ENCODE data around the gene TOP1. TPM values are rescaled to one million over a fixed set of nuclear protein-coding genes. Genes with fewer than 3 reads are reported as not detected.
"Not testable (repeated sequence)": the region's sequence is repeated elsewhere in the genome, so short reads cannot be mapped to it uniquely, and the experiment has no call there.

The TOP1 gene
- total RNA-seq, 2 experiments from 2014 or later: 99.6 to 102 TPM

DNA sequence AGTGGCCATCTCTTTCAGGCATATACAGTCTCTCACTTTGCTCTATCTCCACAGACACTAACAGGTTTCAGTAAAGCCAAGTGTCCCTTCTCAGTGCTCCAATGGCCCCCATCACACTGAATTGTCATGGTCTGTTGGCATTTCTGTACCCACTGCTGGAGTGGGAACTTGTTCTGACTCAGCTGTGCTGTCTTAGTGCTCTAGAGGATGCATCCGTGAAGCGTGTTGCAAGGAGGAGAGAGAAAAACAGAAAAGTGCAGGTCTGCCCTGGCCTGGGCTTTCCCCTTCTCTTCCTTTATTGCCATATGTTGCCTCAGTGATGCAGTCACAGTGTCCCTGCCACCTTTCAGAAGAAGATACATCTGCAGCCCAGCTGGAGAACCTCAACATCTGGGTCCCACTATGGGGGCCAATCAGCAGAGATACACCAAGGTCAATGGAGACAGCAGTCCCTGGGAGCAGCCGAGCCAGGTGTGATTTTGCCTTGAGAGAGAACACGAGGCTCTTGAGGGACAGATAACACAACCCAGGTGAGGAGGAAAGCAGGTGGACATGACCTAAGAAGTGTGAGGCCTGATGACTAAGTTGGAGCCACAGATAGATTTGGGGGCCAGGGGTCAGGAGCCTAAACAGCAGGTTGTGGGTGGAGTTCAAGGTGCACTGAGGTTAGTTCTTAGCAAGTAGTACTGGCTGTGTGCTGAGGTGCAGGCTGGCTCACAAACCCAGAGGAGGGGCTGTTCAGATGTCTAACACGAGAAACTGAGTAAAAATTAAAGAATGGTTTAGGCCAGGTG, 103.2 kb downstream of the TOP1 start:
- peaks cover 13% of the 10 kb centered on the region for H3K36me3 Mint-ChIP-seq
- no peaks in the 10 kb centered on the region for H3K27me3 Mint-ChIP-seq
- peaks cover 38% of the 10 kb centered on the region for H3K4me1 Mint-ChIP-seq
- DNase-seq: no peak
- no peaks in the 10 kb centered on the region for H3K9me3 Mint-ChIP-seq
- H3K4me3 Mint-ChIP-seq: no peak overlapping the region
- peak overlapping the region; percentile 55 for H3K27ac Mint-ChIP-seq

DNA sequence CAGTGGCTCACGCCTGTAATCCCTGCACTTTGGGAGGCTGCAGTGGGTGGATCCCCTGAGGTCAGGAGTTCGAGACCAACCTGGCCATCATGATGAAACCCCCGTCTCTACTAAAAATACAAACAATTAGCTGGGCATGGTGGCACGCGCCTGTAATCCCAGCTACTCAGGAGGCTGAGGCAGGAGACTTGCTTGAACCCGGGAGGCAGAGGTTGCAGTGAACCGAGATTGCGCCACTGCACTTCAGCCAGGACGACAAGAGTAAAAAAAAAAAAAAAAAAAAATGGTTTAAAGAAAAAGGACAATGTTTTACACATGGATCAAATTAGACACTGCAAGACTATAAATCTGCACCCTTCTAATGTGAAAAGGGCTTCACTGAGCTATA, 103.8 kb downstream of the TOP1 start:
- not testable (repeated sequence) for H3K27me3 Mint-ChIP-seq, DNase-seq, H3K4me3 Mint-ChIP-seq, H3K9me3 Mint-ChIP-seq
- H3K4me1 Mint-ChIP-seq: peaks cover 38% of the 10 kb centered on the region
- H3K36me3 Mint-ChIP-seq: peaks cover 13% of the 10 kb centered on the region
- H3K27ac Mint-ChIP-seq: peak overlapping the region; percentile 55

DNA sequence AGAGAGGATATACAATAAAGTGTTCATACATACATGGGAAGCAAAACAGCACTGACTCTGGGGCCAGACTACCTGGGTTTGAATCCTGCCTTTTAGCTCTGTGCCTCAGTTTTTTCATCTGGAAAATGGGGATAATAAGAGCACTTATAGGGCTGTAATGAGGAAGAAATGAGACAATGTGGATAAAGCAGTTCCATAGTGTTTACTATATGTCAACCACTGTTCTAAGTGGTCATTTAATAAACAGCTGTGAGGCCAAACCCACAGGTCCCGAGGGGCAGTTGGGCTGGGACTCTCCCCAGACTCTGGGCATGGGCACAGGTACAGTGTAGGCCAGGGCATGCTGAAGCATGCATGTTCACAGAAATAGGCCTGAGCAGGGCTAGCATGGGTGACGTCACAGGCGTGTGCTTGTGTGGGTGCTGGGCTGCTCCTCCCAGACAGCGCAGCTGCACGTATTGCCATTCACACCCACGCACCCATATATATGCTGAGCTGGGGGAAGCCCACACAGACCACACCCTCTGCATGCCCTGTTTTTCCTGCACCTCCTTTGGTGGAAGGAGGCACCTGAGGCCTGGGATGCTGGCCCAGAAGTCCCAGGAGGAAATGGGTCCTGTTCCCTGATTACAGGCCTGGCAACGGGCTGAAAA, 105.2 kb downstream of the TOP1 start:
- H3K27me3 Mint-ChIP-seq: no peaks in the 10 kb centered on the region
- H3K4me1 Mint-ChIP-seq: peaks cover 38% of the 10 kb centered on the region
- no peak overlapping the region for H3K4me3 Mint-ChIP-seq
- DNase-seq: peak; percentile 65
- H3K36me3 Mint-ChIP-seq: peaks cover 13% of the 10 kb centered on the region
- peak overlapping the region; percentile 21 for H3K27ac Mint-ChIP-seq
- H3K9me3 Mint-ChIP-seq: no peaks in the 10 kb centered on the region

DNA sequence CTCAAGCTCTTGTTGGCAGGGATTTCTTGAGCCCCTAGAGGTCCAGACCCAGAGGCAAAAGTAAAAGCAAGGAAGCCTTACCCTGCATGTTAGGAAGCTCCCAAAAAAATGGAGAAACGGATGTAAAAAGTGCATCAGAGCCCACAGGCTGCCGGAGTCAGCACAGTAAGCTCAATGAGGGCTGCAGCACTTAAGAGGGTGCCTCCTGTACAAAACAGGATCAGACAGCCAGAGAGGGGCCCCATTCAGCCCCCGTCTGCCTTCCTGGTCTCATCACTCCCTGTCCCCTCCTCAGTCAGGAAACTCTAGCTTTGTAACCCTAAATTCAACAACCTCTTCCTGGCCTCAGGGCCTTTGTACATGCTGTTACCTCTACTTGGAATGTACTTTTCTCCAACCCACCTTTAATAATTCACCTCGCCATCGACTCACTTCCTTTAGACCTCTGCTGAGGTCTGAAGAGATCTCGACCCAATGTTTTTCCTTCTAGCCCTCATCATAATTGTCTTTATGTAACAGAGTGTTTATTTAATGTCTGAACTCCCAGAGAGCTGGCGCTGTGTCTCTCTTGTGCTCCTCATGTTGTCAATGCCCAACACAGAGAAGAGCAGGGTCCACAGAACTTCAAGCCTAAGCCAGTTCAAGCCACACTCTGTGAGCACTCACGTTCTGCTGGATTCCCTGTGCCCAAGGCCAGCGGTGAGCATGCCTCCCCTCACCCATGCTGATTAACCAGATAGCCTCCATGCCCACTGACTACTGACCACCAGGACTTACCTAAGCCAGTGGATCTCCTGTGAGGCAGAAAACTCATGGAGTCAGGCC, 106.0 kb downstream of the TOP1 start:
- Mint-ChIP-seq H3K4me3 (no peak overlapping the region), H3K36me3 (peaks cover 18% of the 10 kb centered on the region), H3K4me1 (peaks cover 41% of the 10 kb centered on the region), H3K27me3 (no peaks in the 10 kb centered on the region), H3K9me3 (no peaks in the 10 kb centered on the region), H3K27ac (peak overlapping the region; percentile 40)
- DNase-seq: no peak

DNA sequence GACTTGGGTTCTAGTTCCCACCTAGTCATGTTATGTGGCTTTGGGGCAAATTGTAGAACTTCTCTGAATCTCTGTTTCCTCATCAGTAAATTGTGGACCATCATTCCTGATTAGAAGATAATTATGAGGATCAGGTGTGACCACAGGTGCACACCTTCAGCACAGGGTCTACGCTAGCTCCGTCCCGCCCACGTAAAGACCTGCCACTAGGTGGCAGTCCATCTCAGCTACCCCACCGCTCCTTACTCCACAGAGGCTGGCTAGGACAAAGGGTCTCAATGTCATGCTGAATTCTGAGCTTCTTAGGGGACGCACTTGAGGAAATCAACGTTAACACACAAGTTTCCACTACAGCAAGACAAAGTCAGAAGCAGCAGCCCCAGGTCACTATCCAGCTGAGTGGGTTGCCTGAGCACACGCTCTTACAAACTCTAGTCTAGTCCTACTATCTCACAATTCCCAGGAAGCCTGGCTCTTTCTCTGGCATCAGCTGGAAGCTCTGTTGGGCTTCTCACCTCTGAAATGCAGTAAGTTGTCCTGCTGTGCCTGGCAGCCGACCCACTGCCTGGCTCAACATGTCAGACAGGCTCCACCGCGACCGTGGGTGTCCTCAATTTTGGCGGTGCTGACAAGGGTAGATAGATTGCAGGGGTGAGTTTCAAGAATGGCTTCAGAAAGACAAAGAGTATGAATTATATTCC, 106.7 kb downstream of the TOP1 start:
- H3K36me3 Mint-ChIP-seq: peaks cover 24% of the 10 kb centered on the region
- DNase-seq: peak; percentile 63
- no peak overlapping the region for H3K4me3 Mint-ChIP-seq
- no peak overlapping the region for H3K27ac Mint-ChIP-seq
- H3K4me1 Mint-ChIP-seq: peaks cover 49% of the 10 kb centered on the region
- no peaks in the 10 kb centered on the region for H3K9me3 Mint-ChIP-seq
- no peaks in the 10 kb centered on the region for H3K27me3 Mint-ChIP-seq

DNA sequence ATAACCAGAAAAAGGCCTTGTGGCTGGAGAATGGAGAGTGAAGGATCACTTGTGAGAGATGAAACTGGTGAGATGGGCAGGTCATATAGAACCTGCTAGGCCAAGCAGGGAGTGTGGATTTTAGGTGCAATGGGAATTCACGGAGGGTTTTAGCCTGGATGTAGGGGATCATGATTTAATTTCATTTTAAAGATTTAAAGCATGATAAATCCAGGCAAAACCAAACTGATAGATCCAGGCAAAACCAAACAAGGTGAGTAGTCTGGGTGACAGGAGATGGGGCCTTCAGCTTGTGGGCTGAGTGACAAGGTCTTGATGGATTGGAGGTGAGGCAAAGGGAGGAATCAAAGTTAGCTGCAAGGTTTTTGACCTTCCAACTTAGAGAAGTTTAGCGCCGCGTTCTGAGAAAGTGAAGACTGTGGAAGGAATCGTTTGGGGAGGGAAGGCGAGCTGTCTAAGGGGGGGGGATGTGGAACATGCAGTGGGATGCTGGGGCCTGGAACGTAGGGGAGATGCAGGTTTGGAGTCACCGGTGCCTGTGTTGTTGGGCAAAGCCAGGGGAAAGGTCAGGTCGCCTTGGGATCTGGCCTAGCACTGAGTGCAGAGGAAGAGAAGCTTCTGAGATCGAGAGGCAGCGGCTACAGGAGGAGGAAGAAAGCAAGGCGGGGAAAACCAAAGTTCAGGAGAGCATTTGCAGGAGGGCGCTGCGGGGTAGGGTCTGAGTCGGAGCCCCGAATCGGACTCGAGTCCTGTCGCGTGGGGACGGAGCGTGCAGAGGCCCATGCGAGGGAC, 107.5 kb downstream of the TOP1 start:
- Mint-ChIP-seq H3K4me1 (peaks cover 54% of the 10 kb centered on the region), H3K27ac (peak overlapping the region; percentile 62), H3K9me3 (no peaks in the 10 kb centered on the region), H3K36me3 (peaks cover 29% of the 10 kb centered on the region), H3K4me3 (peak overlapping the region; percentile 75), H3K27me3 (no peaks in the 10 kb centered on the region)
- no peak for DNase-seq

DNA sequence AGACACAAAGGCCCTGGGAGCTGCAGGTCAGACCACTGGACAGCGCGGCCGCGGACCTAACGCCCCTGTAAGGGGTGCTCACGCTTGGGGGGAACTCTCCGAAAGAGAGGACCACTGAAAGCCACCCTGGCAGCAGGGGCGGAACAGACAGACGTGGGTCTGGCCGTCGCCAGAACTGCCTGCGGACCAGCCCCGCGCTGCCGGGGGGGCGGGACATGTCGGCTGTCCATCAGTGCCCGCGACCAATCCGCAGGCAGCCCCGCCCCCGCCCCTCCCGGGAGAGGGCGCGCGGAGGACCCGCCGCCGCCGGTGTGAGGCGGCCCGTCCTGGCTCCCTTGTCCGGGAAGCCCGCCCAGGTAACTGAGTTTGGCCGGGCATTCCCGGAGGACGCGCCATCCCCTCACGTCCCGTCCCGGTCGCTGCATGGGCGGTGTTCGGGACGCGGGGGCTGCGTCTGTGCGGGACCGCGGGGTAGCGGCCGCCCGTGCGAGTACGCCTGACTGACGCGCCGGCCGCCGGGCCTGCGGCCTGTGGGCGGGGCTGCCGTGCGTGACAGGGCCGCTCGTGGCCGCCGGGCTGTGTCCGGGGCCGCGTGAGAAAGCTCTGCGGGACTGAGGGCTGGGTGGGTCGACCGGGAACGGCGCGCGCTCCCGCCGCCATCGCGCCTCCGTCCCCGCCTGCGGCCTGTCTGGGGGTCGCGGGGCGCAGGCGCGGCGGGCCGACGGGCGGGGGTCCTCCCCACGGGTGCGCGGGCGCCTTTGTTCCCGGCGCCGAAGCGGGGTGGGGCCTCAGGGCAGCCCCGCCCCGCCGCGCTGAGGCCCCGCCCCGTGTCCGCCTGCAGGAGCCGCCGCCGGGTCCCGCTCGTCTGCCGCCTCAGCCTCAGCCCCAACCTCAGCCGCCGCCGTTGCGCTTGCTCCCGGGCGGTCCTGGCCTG, 108.3 kb downstream of the TOP1 start, which contains the start of gene PLCG1:
PLCG1 (plus strand) TSS at position 864 of the 934 bp plus-strand sequence. CDS start 99 bp downstream, outside the sequence.
- DNase-seq: peak; percentile 89
- Mint-ChIP-seq H3K36me3 (peaks cover 35% of the 10 kb centered on the region), H3K9me3 (no peaks in the 10 kb centered on the region), H3K27me3 (no peaks in the 10 kb centered on the region), H3K4me1 (peaks cover 56% of the 10 kb centered on the region), H3K4me3 (peak within 1 kb of the TSS; percentile 85), H3K27ac (peak within 1 kb of the TSS; percentile 93)

DNA sequence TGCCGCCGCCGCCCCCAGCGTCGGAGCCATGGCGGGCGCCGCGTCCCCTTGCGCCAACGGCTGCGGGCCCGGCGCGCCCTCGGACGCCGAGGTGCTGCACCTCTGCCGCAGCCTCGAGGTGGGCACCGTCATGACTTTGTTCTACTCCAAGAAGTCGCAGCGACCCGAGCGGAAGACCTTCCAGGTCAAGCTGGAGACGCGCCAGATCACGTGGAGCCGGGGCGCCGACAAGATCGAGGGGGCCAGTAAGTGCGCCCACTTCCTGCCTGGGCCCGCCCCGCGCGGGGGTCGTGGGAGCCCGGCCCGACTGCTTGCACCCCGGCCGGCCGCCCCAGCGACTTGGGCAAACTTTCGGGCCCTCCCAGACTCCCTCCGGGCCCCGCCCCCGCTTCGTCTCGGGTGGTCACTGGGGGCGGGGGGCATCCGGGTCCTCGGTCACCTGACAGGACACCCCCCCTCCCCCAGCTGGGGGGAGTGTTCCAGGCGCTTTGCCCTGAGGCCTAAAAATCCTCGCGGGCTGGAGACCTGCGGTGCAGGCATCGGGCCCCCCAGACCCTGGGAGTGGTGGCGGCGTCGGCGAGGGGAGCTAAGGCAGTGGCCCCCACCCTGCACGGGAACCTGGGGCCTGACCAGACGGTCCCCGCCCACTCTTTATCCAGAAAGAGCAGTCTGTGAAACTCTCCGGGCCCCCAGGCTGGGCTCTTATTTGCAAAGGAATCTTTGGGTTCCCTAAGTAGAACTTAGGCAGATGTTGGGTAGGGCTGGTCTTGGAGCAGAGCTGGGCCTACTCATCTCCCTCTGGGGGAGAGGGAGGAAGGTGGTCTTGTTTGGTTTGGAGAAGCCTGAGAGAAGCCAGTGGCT, 109.2 kb downstream of the TOP1 start:
- peak overlapping the region; percentile 93 for H3K27ac Mint-ChIP-seq
- peak overlapping the region; percentile 85 for H3K4me3 Mint-ChIP-seq
- H3K4me1 Mint-ChIP-seq: peaks cover 64% of the 10 kb centered on the region
- H3K27me3 Mint-ChIP-seq: no peaks in the 10 kb centered on the region
- H3K9me3 Mint-ChIP-seq: no peaks in the 10 kb centered on the region
- DNase-seq: peak; percentile 79
- H3K36me3 Mint-ChIP-seq: peaks cover 40% of the 10 kb centered on the region

DNA sequence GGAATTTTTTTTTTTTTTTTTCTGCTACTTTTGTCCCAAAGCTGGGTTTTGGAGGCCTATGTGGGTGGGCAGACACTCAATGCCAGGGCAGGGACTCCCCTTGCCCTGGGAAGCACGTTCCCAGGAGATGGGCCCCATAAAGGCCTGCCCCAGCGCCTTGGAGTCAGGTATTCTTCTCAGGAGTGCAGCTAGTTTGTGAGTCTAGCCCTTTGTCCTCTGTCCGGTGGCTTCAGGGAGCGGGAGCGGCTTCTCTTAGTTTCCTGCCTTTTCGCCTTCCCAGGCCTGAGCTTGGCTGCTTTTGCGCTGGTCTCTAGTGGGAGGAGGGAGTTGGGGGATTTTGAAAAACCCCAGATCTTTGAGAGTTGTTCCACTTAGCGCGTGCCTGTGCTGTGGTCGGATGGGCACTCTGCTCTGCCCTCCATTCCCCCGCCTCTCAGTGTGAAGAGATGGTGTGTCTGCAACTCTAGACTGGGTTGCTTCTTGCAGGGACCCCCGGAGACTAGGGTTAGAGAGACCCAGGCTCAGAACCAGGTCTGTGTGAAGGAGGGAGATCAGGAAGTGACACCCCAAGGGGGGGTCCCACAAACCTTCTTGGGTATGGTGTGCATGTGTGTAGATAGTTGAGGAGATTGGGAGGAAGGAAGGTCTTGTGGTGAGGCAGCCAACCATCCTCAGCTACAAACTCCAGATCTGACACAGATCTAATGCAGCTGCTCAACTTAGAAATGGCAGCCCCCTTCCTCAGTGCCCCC, 110.0 kb downstream of the TOP1 start:
- Mint-ChIP-seq H3K36me3 (peaks cover 45% of the 10 kb centered on the region), H3K4me3 (peak overlapping the region; percentile 85), H3K27ac (peak overlapping the region; percentile 93), H3K4me1 (peaks cover 69% of the 10 kb centered on the region), H3K9me3 (no peaks in the 10 kb centered on the region), H3K27me3 (no peaks in the 10 kb centered on the region)
- DNase-seq: peak; percentile 48

DNA sequence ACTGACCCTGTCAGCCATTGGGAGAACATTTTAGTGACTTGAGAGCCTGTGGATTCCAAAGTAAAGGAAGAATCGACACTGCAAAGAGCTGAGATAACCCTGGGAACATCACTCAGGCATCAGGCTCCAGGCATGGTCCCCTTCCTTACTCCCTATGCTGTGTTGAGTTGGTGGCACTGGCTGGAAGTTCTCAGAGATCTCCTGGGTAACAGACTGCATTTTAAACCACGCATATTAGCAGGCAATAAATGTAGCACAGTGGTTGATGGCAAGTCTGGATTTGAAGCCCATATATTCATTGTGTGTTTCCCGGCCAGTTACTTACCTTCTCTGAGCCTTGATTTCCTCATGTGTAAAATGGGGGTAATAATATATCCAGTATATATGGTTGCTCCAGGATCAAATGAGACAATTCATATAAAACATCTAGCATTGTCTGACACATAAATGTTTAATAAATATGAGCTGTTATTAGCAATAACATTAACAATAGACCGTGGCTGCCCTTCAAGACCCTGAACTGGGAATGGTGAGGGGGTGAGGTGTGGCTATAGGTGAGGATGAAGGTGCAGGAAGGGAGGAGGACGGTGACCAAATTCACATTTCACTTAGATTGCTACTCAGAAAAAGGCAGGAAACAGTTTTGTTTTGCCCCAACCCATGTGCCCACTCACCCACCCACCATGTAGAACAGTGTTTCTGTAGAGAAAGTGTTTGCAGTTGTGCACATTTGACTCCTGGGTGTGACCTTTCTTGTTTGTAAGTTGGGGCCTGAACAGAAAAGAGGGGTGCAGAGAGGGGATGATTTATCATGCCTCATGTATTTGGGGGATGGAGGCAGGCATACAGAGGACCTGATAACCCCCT, 110.8 kb downstream of the TOP1 start:
- peak overlapping the region; percentile 85 for H3K4me3 Mint-ChIP-seq
- H3K9me3 Mint-ChIP-seq: no peaks in the 10 kb centered on the region
- H3K27me3 Mint-ChIP-seq: no peaks in the 10 kb centered on the region
- H3K36me3 Mint-ChIP-seq: peaks cover 51% of the 10 kb centered on the region
- peaks cover 70% of the 10 kb centered on the region for H3K4me1 Mint-ChIP-seq
- peak overlapping the region; percentile 93 for H3K27ac Mint-ChIP-seq
- no peak for DNase-seq

Measured in activated naive CD8-positive, alpha-beta T cell treated with anti-CD3 and anti-CD28 coated beads for 36 hours (primary cell).